ENCODE data around the gene SOX9.

Gene SOX9

DNA sequence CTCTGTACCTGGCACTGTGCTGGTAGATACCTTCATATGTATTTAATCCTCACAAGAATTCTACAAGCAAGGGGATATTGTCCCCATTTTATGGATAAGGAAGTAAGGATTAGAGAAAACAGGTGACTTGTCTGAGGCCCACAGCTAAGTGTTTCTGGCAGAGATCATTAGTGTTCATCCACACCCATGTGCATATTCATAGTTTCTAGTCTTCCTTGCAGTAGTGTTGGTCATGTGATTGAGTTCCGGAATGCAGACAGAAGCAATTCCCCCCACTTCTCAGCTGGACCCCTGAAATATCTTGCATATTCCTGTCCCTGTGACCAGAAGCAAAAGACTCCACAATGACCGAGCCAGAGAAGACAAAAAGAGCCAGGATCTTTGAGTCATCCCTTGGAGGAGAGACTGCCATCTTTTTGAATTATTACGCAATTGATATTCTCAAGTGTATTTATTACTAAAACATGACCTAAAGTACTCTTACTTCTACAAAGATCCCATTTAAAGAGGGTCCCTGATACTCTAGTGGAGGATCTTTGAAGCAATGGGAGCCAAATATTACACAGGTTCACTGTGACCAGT is 43.4 kb downstream of the SOX9 start:
- DNase-seq = no peak

- DNase-seq = no peak
Observed at GRCh38 chr17:72165192-72165866, 44.5 kb downstream of the SOX9 start.

DNA sequence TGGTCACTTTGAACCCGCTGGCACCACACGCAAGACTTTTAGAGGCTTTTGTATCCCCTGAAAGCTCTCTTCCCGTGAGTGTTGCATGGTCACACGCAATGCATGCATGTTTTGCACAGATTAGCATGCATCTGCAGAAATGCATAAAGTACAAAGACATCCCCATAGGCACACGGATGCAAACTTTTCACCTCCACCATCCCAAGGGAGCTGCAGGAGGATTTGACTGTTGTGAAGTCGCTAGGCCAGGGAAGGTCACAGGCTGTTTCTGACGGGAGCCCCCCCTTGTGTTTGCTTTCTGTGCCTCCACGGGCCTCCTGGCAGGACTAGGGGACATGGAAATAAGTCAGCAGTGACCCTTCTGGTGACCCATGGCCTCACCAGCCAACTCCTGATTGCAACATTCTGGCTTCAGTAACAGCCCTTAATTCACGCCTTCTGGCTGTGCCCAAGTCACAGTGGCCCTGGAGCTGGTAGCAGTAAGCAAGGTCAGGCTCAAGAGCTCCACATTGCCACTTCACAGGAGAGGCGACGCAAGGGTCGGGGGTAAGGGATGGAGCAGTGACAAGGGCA is 45.1 kb downstream of the SOX9 start:
- DNase-seq = no peak

- DNase-seq = no peak
Observed at GRCh38 chr17:72167593-72167992, 46.8 kb downstream of the SOX9 start.

GRCh38 chr17:72169823-72170222 is 49.0 kb downstream of the SOX9 start:
- DNase-seq = no peak

GRCh38 chr17:72171703-72172667 is 51.2 kb downstream of the SOX9 start:
- DNase-seq = no peak

- DNase-seq = no peak
Observed at GRCh38 chr17:72173499-72174116, 52.8 kb downstream of the SOX9 start.

- DNase-seq = no peak
Observed at GRCh38 chr17:72175263-72175662, 54.4 kb downstream of the SOX9 start.

All from kidney glomerular epithelial cell (primary cell).